GM12865 (cell line): Measurements from ENCODE around the gene TMEM115.

Experiments used
- DNase-seq: peaks from one replicate; pipeline ENCODE4 v3.0.0; 2010; ENCODE audit warnings: low read depth
- H3K4me3 ChIP-seq: 2 replicates; pipeline ENCODE4 v1.5.1; 2011; ENCODE audit warnings: mild to moderate bottlenecking, low read depth, low read length, control low read depth
- CTCF ChIP-seq: IDR thresholded peaks from 2 replicates; pipeline ENCODE4 v1.5.1; 2011; ENCODE audit warnings: low read length, control low read depth, low read depth, inconsistent platforms; ENCODE audit not compliant: insufficient read depth; ENCODE audit errors: missing control alignments

Gene TMEM115

DNA sequence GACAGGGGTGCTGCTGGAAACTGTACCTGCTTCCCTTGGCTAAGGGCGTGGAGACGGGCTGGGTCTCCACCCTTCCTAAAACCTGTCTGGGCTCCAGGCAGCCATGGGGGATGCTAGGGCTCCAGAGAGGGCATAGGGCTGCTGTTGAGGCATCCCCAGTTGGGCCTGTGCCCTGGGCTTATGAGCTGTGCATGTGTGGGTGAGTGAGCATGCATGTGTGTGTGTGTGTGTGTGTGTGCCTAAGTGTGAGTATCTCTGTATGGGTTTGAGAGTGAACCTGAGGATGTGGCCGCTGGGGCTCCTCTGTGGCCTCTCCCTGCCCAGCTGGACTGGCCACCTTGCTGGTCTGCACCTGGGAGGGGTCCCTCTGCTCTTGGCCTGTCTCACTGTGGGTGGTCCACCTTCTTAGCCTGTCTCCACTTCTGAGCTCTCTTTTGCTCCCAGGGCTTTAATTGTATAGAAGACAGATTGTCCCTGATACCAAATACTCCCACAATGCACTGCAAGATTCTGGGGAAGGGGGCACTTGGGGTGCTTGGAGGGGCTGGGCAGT is 11.9 kb upstream of the TMEM115 start:
- DNase-seq, result peak; percentile 34
- TF ChIP-seq CTCF, result no peak
- H3K4me3 ChIP-seq, result no peak overlapping the region

DNA sequence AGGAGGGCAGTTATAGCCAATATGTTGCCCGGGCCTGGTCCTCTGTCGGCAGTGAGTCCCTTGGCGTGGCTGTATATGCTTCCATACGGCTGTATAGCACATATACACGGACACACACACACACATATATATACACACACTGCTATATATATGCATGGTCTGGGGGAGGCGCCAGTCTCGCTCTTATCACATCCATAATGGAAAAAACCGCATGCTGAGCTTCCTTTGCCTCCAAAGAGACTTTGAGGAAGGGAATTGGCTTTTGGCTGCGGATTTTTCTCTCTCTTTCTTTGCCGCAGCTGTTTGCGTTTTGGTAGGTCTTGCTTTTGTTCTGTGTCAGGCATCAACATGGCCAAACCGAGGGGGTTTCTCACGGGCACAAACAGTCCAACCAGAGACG is 11.3 kb upstream of the TMEM115 start:
- DNase-seq, result no peak

DNA sequence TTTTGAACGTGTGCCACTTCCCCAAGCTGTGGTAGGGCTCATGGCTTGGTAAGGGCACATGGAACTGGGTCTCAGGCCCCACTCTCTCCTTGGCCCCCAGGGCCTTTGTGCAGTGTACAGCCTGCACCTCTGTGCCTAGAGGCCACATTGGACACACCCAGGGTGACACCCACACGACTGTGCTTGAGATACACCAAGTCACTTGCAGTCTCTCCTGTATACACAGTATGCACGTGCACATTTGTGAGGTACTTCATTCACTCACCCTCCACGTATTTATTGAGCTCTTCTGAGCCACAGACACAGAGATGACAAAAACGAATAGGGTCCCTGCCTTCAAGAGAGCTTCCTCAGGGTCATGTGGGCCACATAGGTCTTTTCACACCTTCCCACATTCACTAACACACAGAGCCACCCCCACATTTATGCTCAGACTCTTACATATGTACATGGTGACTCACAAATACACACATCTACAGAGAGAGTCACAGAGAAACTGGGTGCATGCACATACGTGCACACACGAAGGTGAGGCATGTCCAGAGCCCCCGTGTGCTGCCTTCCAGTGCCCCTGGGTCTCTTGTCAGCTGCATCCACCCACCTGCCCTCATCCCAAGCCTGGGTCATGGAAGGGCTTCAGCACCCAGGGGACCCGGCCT is 9.8 kb upstream of the TMEM115 start:
- no peak for TF ChIP-seq CTCF
- H3K4me3 ChIP-seq, result no peak overlapping the region
- DNase-seq, result no peak

More for the DNA sequence above, 11.3 kb upstream of the TMEM115 start:
- no peak for TF ChIP-seq CTCF
- no peak overlapping the region for H3K4me3 ChIP-seq

DNA sequence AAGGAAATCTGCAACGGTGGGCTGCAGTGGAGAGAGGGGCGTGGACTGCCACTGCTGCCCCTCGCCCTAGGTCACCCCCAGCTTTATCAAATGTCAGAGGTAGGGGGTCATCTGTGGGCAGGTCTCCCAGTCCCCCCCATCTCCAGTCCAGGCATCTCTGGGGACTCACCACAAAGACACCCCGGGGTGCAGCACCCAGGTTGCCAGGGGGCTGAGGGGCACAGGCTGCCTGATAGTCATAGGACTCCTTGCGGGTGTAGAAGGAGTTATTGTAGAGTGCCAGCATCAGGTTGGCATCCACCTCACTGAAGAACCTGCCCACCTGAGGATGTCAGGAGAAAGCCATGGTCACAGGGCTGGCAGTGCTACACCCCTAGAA is 6.5 kb upstream of the TMEM115 start:
- no peak for TF ChIP-seq CTCF
- DNase-seq, result no peak
- H3K4me3 ChIP-seq, result no peak overlapping the region

DNA sequence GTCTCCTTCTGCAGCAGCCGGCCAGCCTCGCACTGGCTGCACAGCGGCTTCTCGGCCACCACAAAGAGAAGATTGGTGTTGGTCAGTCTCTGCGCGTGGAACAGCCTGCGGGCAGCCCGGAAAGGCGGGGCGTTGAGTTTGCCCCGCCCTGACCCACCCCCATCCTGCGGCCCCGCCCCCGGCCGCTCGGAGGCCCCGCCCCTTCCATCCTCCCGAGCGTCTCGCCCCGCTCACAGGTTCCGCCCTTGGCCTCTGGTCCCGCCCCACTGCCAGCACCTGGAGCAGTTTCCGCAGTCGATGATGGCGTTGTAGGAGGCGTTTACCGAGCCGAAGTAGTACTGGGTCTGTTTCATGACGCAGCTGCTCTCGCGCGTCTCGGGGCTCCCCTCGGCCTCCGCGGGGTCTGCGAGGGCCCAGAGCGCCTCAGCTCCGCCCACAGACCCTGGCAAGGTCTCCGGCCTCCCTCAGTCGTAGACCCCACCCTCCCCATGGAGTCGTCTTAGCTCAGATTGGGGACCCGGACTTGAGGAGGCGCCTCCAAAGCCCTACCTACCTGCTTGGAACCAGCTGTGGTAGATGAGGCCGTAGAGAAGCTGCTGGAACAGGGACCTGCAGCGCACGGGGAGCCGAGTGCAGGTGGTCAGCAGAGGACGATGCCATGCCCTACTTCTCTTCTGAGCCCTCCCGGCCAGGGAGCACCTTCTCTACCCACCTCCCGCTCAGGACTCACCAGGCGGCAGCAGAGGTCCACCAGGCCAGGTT is 5.9 kb upstream of the TMEM115 start:
- DNase-seq, result peak; percentile 92
- H3K4me3 ChIP-seq, result peak overlapping the region; percentile 55
- no peak for TF ChIP-seq CTCF

GRCh38 chr3:50364573-50365079 is 5.3 kb upstream of the TMEM115 start:
- TF ChIP-seq CTCF, result no peak
- peak overlapping the region; percentile 55 for H3K4me3 ChIP-seq
- DNase-seq, result no peak
